Fibroblast of upper back skin (primary cell): ENCODE measurements around the gene FSCN2.

Experiments used
- DNase-seq: peaks from one replicate; pipeline ENCODE4 v3.0.0-alpha.2; 2013

FSCN2 gene

GRCh38 chr17:81513753-81514488 is 14.3 kb upstream of the FSCN2 start:
- peak; percentile 72 for DNase-seq

DNA sequence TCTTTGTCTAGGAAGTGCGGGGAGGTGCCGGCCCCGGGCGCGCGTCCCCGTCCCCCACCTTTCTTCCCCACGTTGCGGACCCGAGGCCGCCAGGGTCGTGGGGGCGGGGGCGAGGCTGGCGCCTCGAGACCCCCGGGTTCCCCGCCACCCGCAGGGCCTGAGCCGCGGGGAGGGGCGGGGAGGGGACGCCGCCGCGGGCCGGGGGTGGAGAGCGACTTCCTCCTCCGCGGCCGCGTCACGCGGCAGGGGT is 13.8 kb upstream of the FSCN2 start:
- no peak for DNase-seq

DNA sequence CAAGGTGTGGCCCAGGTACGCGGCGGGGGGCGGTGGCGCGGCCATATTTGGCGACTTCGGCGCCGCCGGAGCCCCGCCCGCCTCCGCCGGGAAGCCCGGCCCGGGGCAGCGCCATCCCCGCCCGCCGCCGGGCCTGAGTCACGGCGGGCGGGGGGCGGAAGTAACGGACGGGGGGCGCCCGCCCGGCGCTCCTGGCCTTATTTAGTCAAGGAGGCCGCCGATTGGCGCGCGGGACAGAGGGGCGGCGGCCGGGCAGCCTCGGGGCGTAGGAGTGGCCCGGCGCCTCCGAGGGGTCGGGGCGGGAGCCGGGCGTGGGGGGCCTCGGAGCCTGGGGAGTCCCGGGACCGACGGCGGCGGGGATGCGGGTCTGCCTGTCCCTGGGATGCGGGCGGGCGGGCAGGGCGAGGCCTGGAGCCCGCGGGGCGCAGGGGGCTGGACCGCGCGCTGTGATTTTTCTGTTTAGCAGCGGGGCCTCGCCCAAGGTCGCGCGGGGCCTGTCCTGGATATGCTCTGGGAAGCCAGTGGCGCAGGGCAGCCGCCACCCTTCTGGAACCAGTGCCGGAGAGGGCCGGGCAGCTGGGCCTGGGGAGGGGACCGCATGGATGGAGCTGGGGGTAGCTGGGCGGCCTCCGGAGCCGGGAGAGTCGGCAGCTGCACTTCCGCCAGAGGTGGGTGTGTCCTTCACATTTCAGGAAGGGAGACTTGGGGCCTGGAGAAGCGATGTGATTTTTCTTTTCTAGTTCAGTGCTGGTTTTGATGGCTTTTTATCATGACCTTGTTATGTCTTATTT is 13.2 kb upstream of the FSCN2 start:
- DNase-seq = peak; percentile 93

- no peak for DNase-seq
Measured at GRCh38 chr17:81515530-81516041, 12.6 kb upstream of the FSCN2 start.

DNA sequence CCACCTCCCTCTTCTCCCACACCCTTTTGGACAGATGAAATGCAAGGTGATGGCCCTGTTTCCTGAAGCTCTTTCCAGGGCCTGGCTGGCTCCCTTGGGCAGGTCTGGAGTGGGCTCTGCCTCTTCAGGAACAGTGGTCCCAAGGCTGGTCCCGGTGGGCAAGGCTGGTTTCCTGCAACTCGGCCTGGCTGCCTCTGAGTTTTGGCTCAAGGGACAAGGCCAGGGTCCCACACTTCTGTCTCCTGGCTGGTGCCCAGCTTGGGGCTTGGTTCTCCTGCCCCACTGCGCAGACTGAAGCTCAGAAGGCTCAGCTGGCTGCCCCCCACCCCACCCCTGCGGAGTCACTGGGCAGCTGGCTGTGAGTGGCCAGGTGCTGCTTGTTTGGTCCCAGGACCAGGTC is 11.7 kb upstream of the FSCN2 start:
- DNase-seq = no peak

DNA sequence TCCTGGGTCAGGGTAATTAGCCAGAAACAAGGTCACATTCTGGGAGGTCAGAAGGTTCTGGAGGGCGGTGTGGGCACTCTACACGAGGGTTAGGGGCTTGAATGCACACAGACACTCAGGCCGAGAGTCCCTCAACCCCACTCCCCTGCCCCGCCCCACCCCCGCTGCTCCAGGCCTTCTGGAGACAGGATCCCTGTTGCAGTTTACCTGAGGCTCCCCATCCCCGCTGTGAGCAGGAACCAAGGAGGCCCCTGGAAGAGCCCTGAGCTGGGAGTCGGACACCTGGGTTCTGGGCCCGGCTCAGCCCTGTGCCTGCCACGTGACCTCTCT is 11.2 kb upstream of the FSCN2 start:
- DNase-seq = no peak

- peak; percentile 31 for DNase-seq
Measured at GRCh38 chr17:81517339-81518112, 10.7 kb upstream of the FSCN2 start.

DNA sequence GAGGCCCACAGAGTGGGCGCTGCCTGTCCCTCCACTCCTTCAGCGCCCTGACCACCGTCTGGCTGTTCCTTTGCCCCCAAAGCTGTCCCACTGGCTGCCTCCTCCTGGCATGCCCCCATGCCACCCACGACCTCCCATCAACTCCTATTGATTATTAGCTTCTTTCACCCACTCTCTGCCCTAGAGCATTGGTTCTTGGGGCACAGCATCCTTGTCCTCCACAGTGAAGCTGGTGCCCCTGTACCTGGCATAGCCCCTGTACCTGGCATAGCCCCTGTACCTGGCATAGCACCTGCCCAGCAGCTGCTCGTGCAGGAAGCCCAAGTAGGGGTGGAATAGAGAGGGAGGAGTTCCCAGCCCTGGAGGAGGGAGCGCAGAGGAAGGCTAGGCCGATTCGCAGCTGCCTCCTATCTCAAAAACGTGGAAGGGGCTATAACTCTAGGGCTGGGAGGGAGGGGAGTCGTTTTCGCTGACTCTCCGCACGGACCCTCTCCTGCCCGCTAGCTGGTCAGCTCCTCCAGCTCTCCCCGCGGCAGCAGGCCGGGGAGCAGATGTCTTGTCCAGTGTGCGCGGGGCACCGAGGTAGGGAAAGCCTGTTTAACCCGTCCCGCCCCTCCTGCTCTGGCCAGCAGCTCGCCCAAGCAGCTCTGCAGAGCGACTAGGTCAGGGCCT is 9.9 kb upstream of the FSCN2 start:
- no peak for DNase-seq

DNA sequence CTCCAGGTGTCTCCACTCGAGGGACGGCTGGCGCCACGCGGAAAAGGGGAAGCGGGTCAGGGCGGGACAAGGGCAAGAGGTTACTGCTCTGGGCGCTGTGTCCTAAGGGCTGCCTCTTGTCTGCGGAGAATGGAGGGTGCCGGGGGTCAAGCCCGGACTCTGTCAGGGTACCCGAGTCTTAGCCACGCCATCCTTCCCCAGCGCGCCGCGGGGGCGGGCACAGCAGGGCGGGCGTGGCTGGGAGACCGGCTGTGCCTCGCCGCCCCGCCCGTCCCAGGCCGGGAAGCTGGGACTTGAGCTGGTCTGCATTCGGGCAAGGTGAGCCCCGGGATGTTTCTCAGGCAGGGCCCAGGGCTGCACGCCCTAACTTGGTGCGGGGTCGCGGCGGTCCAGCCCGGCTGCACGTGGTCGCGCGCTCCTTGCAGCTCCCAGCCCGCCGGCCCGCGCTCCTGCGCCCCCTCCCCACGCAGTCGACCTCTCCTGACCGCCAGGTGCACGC is 9.3 kb upstream of the FSCN2 start:
- no peak for DNase-seq

- DNase-seq = no peak
Measured at GRCh38 chr17:81519284-81520020, 8.7 kb upstream of the FSCN2 start.

GRCh38 chr17:81520021-81520901 is 7.9 kb upstream of the FSCN2 start:
- DNase-seq = no peak

- peak; percentile 44 for DNase-seq
Measured at GRCh38 chr17:81522491-81523401, 5.4 kb upstream of the FSCN2 start.

- DNase-seq = no peak
Measured at GRCh38 chr17:81523402-81524038, 4.7 kb upstream of the FSCN2 start.

DNA sequence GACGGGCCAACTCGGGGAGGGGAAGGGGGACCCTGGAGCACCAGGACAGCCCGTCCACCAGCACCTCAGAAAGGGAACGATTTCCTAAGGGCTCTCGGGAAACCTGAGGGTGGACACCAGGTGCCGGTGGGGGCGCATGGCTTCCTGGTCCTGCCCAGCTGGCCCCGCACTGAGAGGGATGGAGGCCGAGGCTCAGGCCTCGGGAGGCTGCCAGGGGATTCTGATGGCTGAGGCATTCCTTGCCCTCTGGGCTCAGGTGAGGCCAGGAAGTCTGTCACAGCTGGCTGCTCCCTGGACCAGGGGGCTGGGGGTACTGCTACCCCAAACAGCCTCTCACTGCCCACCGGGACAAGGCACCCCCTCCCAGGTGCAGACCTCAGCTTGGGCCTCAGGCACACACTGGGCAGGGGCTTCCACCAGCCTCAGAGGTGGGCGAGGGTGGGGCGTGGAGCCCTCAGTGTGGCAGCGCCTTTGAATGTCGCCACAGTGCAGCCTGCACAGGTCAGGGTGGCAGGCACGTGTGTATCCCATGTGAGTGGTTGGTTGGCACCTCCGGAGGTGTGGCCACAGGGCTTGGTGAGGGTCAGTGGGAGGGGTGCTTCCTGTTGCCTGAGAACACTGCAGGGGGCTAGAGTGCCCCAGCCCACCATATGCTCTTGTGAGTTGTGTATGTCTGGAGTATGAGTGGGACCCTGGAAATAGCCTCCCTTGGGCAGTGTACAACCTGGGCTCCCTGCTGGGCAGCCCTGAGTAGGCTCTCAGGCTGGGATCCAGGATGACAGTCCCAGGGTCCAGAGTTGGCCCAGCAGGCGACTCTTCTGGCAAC is 3.9 kb upstream of the FSCN2 start:
- DNase-seq = no peak

- DNase-seq = no peak
Measured at GRCh38 chr17:81524865-81525159, 3.4 kb upstream of the FSCN2 start.

GRCh38 chr17:81526662-81527571 is 1.3 kb upstream of the FSCN2 start:
- DNase-seq = no peak

DNA sequence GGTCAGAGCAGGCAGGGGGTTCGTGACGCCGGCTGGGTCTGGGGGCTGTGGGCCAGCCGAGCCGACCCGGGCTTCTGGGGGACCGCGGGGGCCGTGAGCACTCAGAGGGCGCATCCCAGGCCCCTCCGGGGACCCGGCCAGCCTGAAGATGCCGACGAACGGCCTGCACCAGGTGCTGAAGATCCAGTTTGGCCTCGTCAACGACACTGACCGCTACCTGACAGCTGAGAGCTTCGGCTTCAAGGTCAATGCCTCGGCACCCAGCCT is 140 bp downstream of the FSCN2 start:
- no peak for DNase-seq
